ENCODE data around the gene SLC9A6. TPM values are rescaled to one million over a fixed set of nuclear protein-coding genes. Genes with fewer than 3 reads are reported as not detected.
A peak's percentile ranks its signal among the peaks of the same experiment; 100 is the strongest.

The SLC9A6 gene
- total and polyA plus RNA-seq, 10 of the 15 experiments (the other 5 are each of a cell fraction or from before 2014, with no cell fraction given), result 4.5 to 14.6 (median 10.7) TPM

GRCh38 chrX:136021903-136022302 lies 36.7 kb downstream of the SLC9A6 start:
- Histone ChIP-seq H3K79me2 (ENCODE audit: control insufficient read depth, insufficient read depth, low read length) (no peaks in the 10 kb centered on the region), H3K27me3 (replicated peaks in 1 of 2; ENCODE audit: control insufficient read depth in 2 of 2, insufficient read depth in 2 of 2, low read length in 1 of 2) (no peaks in the 10 kb centered on the region), H3K4me2 (ENCODE audit: control insufficient read depth, insufficient read depth) (no peak overlapping the region), H3K9ac (ENCODE audit: control insufficient read depth, insufficient read depth, low read length) (no peak overlapping the region), H4K20me1 (ENCODE audit: control insufficient read depth, insufficient read depth) (no peaks in the 10 kb centered on the region), H3K36me3 (ENCODE audit: control insufficient read depth in 2 of 2, insufficient read depth in 2 of 2, low read length in 1 of 2) (no peaks in the 10 kb centered on the region), H3K4me1 (ENCODE audit: control insufficient read depth, insufficient read depth, low read length) (no peaks in the 10 kb centered on the region; the same call in 1 of the 2 replicates), H3K4me3 (no peak overlapping the region), H2AFZ (ENCODE audit: control insufficient read depth, low read depth, low read length) (no peak overlapping the region), H3K9me3 (replicated peaks; ENCODE audit: control insufficient read depth, insufficient read depth, low read length) (no peaks in the 10 kb centered on the region), H3K27ac (ENCODE audit: control insufficient read depth, insufficient read depth) (no peak overlapping the region; the same call in 1 of the 2 replicates)
- in situ Hi-C loops (cut with MboI), result no loop called here
- ATAC-seq, result peak; percentile 87
- TF ChIP-seq IKZF2 (IDR thresholded peaks at IDR 0.05) (peak in 1 of 2 experiments; percentile 7; a peak in 1 of 4 replicates), ETV6 (conservative IDR thresholded peaks at IDR 0.05 in 1 of 2, IDR thresholded peaks at IDR 0.05 in 1 of 2; ENCODE audit: borderline replicate concordance in 1 of 2, low read depth in 1 of 2) (peak in 1 of 2 experiments; percentile 51; a peak in 1 of 4 replicates), YY1 (IDR thresholded peaks at IDR 0.05; ENCODE audit: low read depth, low read length) (peak; percentile 40; the same call in 1 of the 2 replicates), SKIL (IDR thresholded peaks at IDR 0.05; ENCODE audit: low read depth, poor library complexity, severe bottlenecking) (no peak), STAT1 (conservative IDR thresholded peaks at IDR 0.05) (no peak), PAX8 (IDR thresholded peaks at IDR 0.05) (no peak)
- CTCF ChIA-PET, result interaction anchor here (0.6 to 1.1 kb wide), 2 partner anchors 9 to 16 kb away, joined by 3 read pairs; no protein-coding TSS in a partner anchor
- no peak for DNase-seq (ENCODE audit: low read depth, low spot score)
- SMC1A ChIA-PET (ENCODE audit: uncharacterized antibody, unreplicated experiment), result no interaction called here
- FAIRE-seq, result no peak
- RAD21 ChIA-PET (ENCODE audit: unreplicated experiment), result interaction anchor here (0.5 to 0.9 kb wide), 2 partner anchors 43 to 141 kb away, joined by 3 read pairs; no protein-coding TSS in a partner anchor
- intact Hi-C loops (cut with micrococcal nuclease; ENCODE audit: unreplicated experiment), result loop anchor here (2.0 to 10.0 kb wide), 2 partner anchors 37 to 553 kb away; partner anchors contain the start of gene SLC9A6
- BruUV-seq (replicated peaks), result no TSS peak
- POLR2A ChIA-PET, result no interaction called here
- WGBS (ENCODE audit: insufficient coverage, insufficient replicate concordance, low lambda C conversion rate, missing lambda C conversion rate), result 0% methylated on average over 1 of the region's 1 CpG

All from GM12878 (cell line).